ENCODE data around the gene ADGRG3.

DNA sequence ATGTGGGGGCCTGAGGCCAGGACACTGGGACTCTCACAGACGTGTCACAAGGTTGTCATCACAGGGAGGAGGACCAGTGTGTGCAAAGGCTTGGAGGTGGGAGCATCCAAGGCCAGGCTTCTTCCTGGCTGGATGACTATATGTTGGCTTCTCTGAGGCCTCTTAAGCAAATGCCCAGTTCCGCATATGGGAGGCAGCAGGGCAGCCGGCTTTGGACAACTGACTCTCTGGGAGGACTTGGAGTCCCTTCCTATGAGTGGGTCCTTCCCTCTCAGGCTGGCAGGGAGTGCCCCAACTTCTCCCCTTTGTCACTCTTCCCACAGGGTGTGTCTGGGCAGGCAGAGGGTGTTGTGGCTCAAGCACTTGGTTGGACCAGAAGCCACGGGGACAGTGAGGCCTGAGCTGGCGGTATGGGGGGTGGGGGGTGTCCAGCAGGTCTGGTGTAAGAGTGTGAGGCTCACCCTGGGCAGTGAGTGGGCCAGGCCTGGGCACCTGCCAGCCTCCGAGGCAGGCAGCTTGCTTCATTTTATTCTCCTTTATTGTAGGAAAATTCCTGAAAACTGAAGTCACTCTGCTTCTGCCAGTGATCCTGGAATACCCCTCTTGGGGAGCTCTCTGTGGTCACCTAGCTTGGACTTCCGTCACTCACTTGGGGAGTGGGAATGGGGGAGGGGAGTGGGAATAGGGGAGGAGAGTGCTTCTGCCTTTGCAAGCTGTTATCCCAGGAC, 24.8 kb upstream of the ADGRG3 start:
- TF ChIP-seq CTCF (conservative IDR thresholded peaks at IDR 0.05; ENCODE audit: low read length) = no peak
- TF ChIP-seq EZH2phosphoT487 (IDR thresholded peaks at IDR 0.05; ENCODE audit: borderline replicate concordance) = no peak

Measured in Loucy (cell line).